HepG2 (cell line): ENCODE data around the gene ZKSCAN1. TPM values are rescaled to one million over a fixed set of nuclear protein-coding genes. Genes with fewer than 3 reads are reported as not detected.

Experiments used
- CENPX ChIP-seq: sonication (generic); formaldehyde crosslinking; IDR thresholded peaks from 2 replicates; pipeline ENCODE4 v1.9.0; 2021; ENCODE audit warnings: mild to moderate bottlenecking, missing genetic modification reagents, moderate library complexity
- CREB3 ChIP-seq: sonication (generic); formaldehyde crosslinking; IDR thresholded peaks from 2 replicates; pipeline ENCODE4 v1.5.0; 2020; ENCODE audit warnings: missing genetic modification reagents
- ELF1 ChIP-seq: sonication (generic); formaldehyde crosslinking; IDR thresholded peaks from 2 replicates; pipeline ENCODE4 v1.4.0; 2020; ENCODE audit warnings: missing genetic modification reagents
- EP300 ChIP-seq, 3 experiments: sonication (generic) in 1 of 3; formaldehyde crosslinking in 1 of 3; IDR thresholded peaks; 2 replicates each; pipeline versions ENCODE4 v1.5.1 to v1.6.1; 2011 to 2020; ENCODE audit warnings: low read depth in 2 of 3, low read length in 2 of 3, borderline replicate concordance in 1 of 3, improper control_type of control experiment in 1 of 3, mild to moderate bottlenecking in 1 of 3, missing genetic modification reagents in 1 of 3, moderate library complexity in 1 of 3
- FOSL2 ChIP-seq: sonication (generic); formaldehyde crosslinking; IDR thresholded peaks from 2 replicates; pipeline ENCODE4 v1.4.0; 2020; ENCODE audit warnings: missing genetic modification reagents
- GFI1 ChIP-seq: sonication (generic); formaldehyde crosslinking; IDR thresholded peaks from 2 replicates; pipeline ENCODE4 v1.5.0; 2020; ENCODE audit warnings: missing genetic modification reagents, mild to moderate bottlenecking, borderline replicate concordance
- HMG20A ChIP-seq: IDR thresholded peaks from 2 replicates; pipeline ENCODE4 v1.6.1; 2016; ENCODE audit warnings: borderline replicate concordance
- HOXA3 ChIP-seq: sonication (generic); formaldehyde crosslinking; IDR thresholded peaks from 2 replicates; pipeline ENCODE4 v1.5.0; 2020; ENCODE audit warnings: missing genetic modification reagents
- MYNN ChIP-seq: sonication (generic); formaldehyde crosslinking; IDR thresholded peaks from 2 replicates; pipeline ENCODE4 v1.4.0; 2020; ENCODE audit warnings: mild to moderate bottlenecking, low read depth, missing genetic modification reagents
- NFE2L2 ChIP-seq: fragments of 150-350 bp; IDR thresholded peaks from 2 replicates; pipeline ENCODE4 v1.6.1; 2014; ENCODE audit warnings: low read length
- NRL ChIP-seq: sonication (generic); formaldehyde crosslinking; IDR thresholded peaks from 2 replicates; pipeline ENCODE4 v1.5.0; 2020; ENCODE audit warnings: missing genetic modification reagents, mild to moderate bottlenecking, moderate library complexity, borderline replicate concordance
- PHF5A ChIP-seq: IDR thresholded peaks from one replicate; pipeline ENCODE4 v1.6.1; 2018; ENCODE audit warnings: low read depth, missing genetic modification reagents; ENCODE audit not compliant: unreplicated experiment
- PRMT3 ChIP-seq: sonication (generic); formaldehyde crosslinking; IDR thresholded peaks from 2 replicates; pipeline ENCODE4 v1.8.1; 2022; ENCODE audit warnings: low read depth, mild to moderate bottlenecking, moderate library complexity, missing genetic modification reagents, borderline replicate concordance
- RCOR2 ChIP-seq: IDR thresholded peaks from 2 replicates; pipeline ENCODE4 v1.6.1; 2016; ENCODE audit warnings: missing biosample characterization, missing genetic modification reagents
- REPIN1 ChIP-seq: sonication (generic); formaldehyde crosslinking; IDR thresholded peaks from 2 replicates; pipeline ENCODE4 v1.8.0; 2022; ENCODE audit warnings: missing genetic modification reagents, low read depth, mild to moderate bottlenecking, borderline replicate concordance
- REXO4 ChIP-seq: sonication (generic); formaldehyde crosslinking; IDR thresholded peaks from 2 replicates; pipeline ENCODE4 v1.8.0; 2022; ENCODE audit warnings: missing genetic modification reagents, mild to moderate bottlenecking, borderline replicate concordance
- RFXANK ChIP-seq: IDR thresholded peaks from 2 replicates; pipeline ENCODE4 v1.6.1; 2016
- SIX1 ChIP-seq: sonication (generic); formaldehyde crosslinking; IDR thresholded peaks from 2 replicates; pipeline ENCODE4 v1.4.0; 2020; ENCODE audit warnings: missing genetic modification reagents, borderline replicate concordance
- SMAD3 ChIP-seq: sonication (generic); formaldehyde crosslinking; IDR thresholded peaks from 2 replicates; pipeline ENCODE4 v1.4.0; 2020; ENCODE audit warnings: missing genetic modification reagents
- SMAD9 ChIP-seq: sonication (generic); formaldehyde crosslinking; IDR thresholded peaks from 2 replicates; pipeline ENCODE4 v1.5.1; 2020; ENCODE audit warnings: mild to moderate bottlenecking, missing genetic modification reagents
- THAP9 ChIP-seq: sonication (generic); formaldehyde crosslinking; IDR thresholded peaks from 2 replicates; pipeline ENCODE4; 2020; ENCODE audit warnings: missing genetic modification reagents, mild to moderate bottlenecking, borderline replicate concordance
- ZFP62 ChIP-seq: sonication (generic); formaldehyde crosslinking; IDR thresholded peaks from 2 replicates; pipeline ENCODE4 v1.4.0; 2020; ENCODE audit warnings: missing genetic modification reagents
- ZKSCAN8 ChIP-seq: IDR thresholded peaks from 2 replicates; pipeline ENCODE4 v1.6.1; 2016; ENCODE audit warnings: borderline replicate concordance, missing genetic modification reagents, missing compliant biosample characterization
- ZNF24 ChIP-seq: fragments of 450-650 bp; IDR thresholded peaks from 2 replicates; pipeline ENCODE4 v1.6.1; 2017; ENCODE audit warnings: antibody characterized with exemption, mild to moderate bottlenecking
- ZNF446 ChIP-seq: sonication (generic); formaldehyde crosslinking; IDR thresholded peaks from 2 replicates; pipeline ENCODE4 v1.5.0; 2020; ENCODE audit warnings: mild to moderate bottlenecking, missing genetic modification reagents
- ZNF629 ChIP-seq: sonication (generic); formaldehyde crosslinking; conservative IDR thresholded peaks from 2 replicates; pipeline ENCODE4 v1.5.0; 2020; ENCODE audit warnings: missing genetic modification reagents
- ZNF672 ChIP-seq: sonication (generic); formaldehyde crosslinking; IDR thresholded peaks from 2 replicates; pipeline ENCODE4 v1.8.1; 2022; ENCODE audit warnings: missing genetic modification reagents
- ZNF703 ChIP-seq: sonication (generic); formaldehyde crosslinking; IDR thresholded peaks from 2 replicates; pipeline ENCODE4 v1.5.1; 2020; ENCODE audit warnings: missing genetic modification reagents, mild to moderate bottlenecking, moderate library complexity, borderline replicate concordance
- ZNF749 ChIP-seq: sonication (generic); formaldehyde crosslinking; IDR thresholded peaks from 2 replicates; pipeline ENCODE4 v1.8.0; 2022; ENCODE audit warnings: mild to moderate bottlenecking, missing genetic modification reagents, moderate library complexity, borderline replicate concordance
- polyA plus RNA-seq, 8 experiments: library from polyadenylated mRNA; depleted of rRNA in 3 of 8; stranded (reverse) in 7 of 8; unstranded in 1 of 8; fragments of >200 nt; fragmentation: Illumina TruSeq in 4 of 8; extraction: Trizol in 4 of 8; gene quantifications; 2 replicates each; pipeline versions ENCODE4 v1.2.1 to v1.2.3, GENCODE V29; 2011 to 2016; ENCODE audit warnings: low read depth in 4 of 8, missing spikeins in 1 of 8, mixed read lengths in 1 of 8; ENCODE audit not compliant: insufficient read depth in 1 of 8
- total RNA-seq, 5 experiments: library from RNA; depleted of rRNA; stranded (reverse); fragments of >200 nt; fragmentation: Illumina TruSeq; extraction: Trizol; gene quantifications; 2 replicates each; pipeline ENCODE4 v1.2.3, GENCODE V29; 2016; ENCODE audit warnings: low read depth in 1 of 5

ZKSCAN1 gene
- total and polyA plus RNA-seq, 2 of the 13 experiments (the other 11 are each of a cell fraction or from before 2014, with no cell fraction given): 46.4 to 60.6 TPM

- TF ChIP-seq FOSL2 (CRISPR knock-in tag) (peak; percentile 65; the same call in 1 of the 2 replicates), ZNF446 (CRISPR knock-in tag) (no peak), MYNN (CRISPR knock-in tag) (0 out of 2 replicates have a peak, but pooled peaks have one; percentile 33), ZNF749 (no peak), ZKSCAN8 (CRISPR knock-in tag) (peak; percentile 39; the same call in 1 of the 2 replicates), REXO4 (CRISPR knock-in tag) (no peak), THAP9 (CRISPR knock-in tag) (peak; percentile 79; the same call in 1 of the 2 replicates), RFXANK (CRISPR knock-in tag) (peak; percentile 87), NRL (peak; percentile 93; the same call in 1 of the 2 replicates), ZNF629 (0 out of 2 replicates have a peak, but pooled peaks have one; percentile 13), EP300 (IDR thresholded peaks at IDR 0.05; ENCODE audit: low read depth in 2 of 2, low read length in 2 of 2) (peak in 1 of 2 experiments; percentile 71; a peak in 2 of 4 replicates), EP300 (CRISPR knock-in tag; IDR thresholded peaks at IDR 0.05; ENCODE audit: borderline replicate concordance) (peak; percentile 70), ELF1 (CRISPR knock-in tag) (peak; percentile 94), ZNF703 (CRISPR knock-in tag) (peak; percentile 89), SMAD3 (peak; percentile 90), NFE2L2 (no peak), RCOR2 (CRISPR knock-in tag) (peak; percentile 67), PHF5A (CRISPR knock-in tag) (peak; percentile 42), GFI1 (CRISPR knock-in tag) (peak; percentile 76; the same call in 1 of the 2 replicates), CREB3 (peak; percentile 85), REPIN1 (no peak; the same call in 1 of the 2 replicates), ZNF24 (no peak), ZNF672 (CRISPR knock-in tag) (no peak), HOXA3 (CRISPR knock-in tag) (peak; percentile 85), ZFP62 (CRISPR knock-in tag) (no peak), SIX1 (CRISPR knock-in tag) (peak; percentile 22; the same call in 1 of the 2 replicates), HMG20A (CRISPR knock-in tag) (peak; percentile 45; the same call in 1 of the 2 replicates), SMAD9 (CRISPR knock-in tag) (no peak), PRMT3 (CRISPR knock-in tag) (no peak), CENPX (no peak)
Observed at GRCh38 chr7:99997545-99998137, 17.8 kb upstream of the ZKSCAN1 start (continued).
